GM12892 (cell line): ENCODE results near the gene GLO1.

Experiments
- DNase-seq: peaks from one replicate; pipeline ENCODE4 v3.0.0; 2011; ENCODE audit not compliant: insufficient read length
- FAIRE-seq: peaks from 2 replicates; lab custom pipeline; 2011; peaks lifted over from hg19 to GRCh38; lab: Jason Lieb, UNC
- POLR2A ChIP-seq: IDR thresholded peaks from 2 replicates; pipeline ENCODE4 v1.6.1; 2011; ENCODE audit warnings: low read depth, low read length, control low read depth
- POLR2AphosphoS5 ChIP-seq: IDR thresholded peaks from 2 replicates; pipeline ENCODE4 v1.6.1; 2011; ENCODE audit warnings: low read depth, low read length, control low read depth
- TAF1 ChIP-seq: IDR thresholded peaks from 2 replicates; pipeline ENCODE4 v1.6.1; 2011; ENCODE audit warnings: low read depth, mild to moderate bottlenecking, control low read depth, low read length, borderline replicate concordance

Gene GLO1

DNA sequence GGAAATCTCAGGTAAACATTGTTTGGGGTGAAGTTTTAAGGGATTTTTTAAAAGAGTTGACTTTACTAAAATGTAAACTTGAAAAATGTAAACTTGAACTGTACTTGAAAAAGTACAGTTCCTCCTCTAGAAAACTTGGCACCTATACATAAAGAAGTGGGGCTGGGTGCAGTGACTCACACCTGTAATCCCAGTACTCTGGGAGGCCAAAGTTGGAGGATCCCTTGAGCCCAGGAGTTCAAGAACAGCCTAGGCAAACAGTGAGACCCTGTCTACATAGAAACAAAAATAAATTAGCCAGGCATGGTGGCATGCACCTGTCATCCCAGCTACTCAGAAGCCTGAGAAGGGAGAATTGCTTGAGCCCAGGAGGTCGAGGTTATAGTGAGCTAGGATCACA lies 70.5 kb downstream of the GLO1 start:
- no peak for FAIRE-seq
- DNase-seq = no peak
- TF ChIP-seq POLR2A = no peak
- TF ChIP-seq TAF1 = no peak
- no peak for TF ChIP-seq POLR2AphosphoS5

DNA sequence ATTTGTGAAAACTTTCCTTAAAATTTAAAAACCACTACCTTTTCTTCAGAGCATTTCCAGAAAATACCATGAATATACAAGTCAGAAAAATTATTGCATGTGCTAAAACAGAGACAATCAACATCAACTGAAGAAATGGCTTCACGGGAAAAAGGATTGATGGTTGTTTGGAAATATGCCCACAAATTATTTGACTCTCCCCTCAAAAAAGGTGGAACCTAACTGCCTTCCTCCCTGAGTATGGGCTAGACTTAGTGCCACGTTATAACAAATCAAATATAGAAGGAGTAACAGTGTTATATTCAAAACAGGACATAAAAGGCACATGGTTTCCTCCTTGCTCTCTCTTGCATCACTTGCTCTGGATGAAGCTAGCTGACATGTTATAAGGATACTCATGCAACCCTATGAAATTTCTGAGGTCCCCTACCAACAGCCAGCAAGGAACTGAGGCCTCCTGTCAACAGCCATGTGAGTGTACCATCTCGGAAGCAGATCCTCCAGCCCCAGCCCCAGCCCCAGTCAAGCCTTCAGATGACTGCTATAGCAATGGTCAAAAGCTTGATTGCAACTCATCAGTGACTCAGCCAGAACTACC lies 71.7 kb downstream of the GLO1 start:
- DNase-seq (no peak), FAIRE-seq (no peak)
- TF ChIP-seq TAF1 (no peak), POLR2A (no peak), POLR2AphosphoS5 (no peak)
